Fibroblast of skin of abdomen (primary cell): ENCODE results near the gene CCL27.
A peak's percentile ranks its signal among the peaks of the same experiment; 100 is the strongest.
"Not testable (repeated sequence)": the region's sequence is repeated elsewhere in the genome, so short reads cannot be mapped to it uniquely, and the experiment has no call there.

Source experiments
- DNase-seq: peaks from one replicate; pipeline ENCODE4 v3.0.0-alpha.2; 2013

The CCL27 gene

DNA sequence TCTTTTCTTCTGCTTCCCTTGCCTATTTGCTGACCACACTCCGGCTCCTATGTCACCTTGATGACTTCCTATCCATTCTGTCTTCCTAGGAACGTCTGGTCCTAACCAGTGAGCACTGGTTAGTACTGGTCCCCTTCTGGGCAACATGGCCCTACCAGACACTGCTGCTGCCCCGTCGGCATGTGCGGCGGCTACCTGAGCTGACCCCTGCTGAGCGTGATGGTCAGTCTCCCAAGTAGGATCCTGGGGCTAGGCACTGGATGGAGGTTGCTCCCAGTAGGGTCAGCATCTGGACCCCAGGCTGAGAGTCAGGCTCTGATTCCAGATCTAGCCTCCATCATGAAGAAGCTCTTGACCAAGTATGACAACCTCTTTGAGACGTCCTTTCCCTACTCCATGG is 13.8 kb downstream of the CCL27 start:
- no peak for DNase-seq

DNA sequence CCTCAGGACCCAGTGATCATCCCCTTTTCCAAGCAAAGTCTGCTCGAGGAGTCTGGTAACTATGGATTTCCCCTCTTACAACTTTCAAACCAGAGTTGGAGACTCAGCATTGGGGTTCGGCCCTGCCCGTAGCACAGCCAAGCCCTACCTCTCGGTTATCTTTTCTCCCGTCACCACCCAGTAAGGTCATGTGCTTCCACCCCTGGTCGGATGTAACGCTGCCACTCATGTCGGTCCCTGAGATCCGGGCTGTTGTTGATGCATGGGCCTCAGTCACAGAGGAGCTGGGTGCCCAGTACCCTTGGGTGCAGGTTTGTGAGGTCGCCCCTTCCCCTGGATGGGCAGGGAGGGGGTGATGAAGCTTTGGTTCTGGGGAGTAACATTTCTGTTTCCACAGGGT is 14.8 kb downstream of the CCL27 start:
- DNase-seq, result no peak

DNA sequence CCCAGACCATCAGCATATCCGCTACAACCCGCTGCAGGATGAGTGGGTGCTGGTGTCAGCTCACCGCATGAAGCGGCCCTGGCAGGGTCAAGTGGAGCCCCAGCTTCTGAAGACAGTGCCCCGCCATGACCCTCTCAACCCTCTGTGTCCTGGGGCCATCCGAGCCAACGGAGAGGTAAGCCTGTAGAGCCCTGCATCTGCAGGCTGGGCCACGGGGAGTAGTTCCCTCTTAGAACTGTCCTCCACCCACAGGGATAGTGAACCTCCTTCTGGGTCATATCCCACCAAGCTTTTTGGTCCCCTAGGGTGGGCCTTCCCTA is 15.4 kb downstream of the CCL27 start:
- DNase-seq, result no peak

DNA sequence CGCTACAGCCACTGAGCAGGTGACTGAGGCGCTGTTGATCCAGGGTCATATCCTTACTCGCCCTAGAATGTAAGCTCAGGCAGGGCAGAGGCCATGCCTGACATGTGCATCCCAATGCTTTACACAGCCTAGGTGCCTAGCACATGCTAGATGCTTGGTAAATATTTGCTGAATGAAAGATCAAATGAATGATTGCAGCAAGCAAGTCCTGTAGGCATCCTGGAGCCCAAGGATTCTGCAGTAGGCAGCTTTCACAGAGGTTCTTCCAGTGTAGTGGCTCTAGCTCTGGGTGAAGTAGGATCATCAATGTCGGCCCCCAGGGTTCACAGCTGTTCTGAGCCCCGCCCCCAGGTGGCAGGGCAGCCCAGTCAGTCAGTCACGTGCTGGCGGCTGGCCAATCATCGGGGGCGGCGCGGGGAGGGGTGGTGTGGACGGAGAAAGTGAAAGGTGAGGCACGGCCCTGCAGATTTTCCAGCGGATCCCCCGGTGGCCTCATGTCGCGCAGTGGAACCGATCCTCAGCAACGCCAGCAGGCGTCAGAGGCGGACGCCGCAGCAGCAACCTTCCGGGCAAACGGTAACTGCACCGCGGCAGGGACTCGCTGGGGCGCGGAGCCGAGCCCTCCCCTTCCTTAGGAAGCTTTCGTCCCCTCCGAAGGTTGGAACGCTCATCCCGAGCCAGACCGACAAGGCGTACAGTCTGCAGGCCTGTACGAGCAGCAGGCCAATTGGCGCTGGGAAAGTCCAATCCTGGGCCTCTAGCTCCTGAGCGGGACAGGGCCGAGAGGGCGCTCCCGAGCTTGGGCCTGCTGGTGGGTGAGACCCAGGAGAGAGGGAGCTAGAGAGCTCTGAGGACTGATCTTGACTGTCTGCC is 16.0 kb downstream of the CCL27 start, which contains the start of gene GALT:
Gene GALT, plus strand, starts transcription at position 465 of the 873 bp plus-strand sequence. Its CDS starts 30 bp downstream, at position 495.
- DNase-seq, result peak; percentile 85

DNA sequence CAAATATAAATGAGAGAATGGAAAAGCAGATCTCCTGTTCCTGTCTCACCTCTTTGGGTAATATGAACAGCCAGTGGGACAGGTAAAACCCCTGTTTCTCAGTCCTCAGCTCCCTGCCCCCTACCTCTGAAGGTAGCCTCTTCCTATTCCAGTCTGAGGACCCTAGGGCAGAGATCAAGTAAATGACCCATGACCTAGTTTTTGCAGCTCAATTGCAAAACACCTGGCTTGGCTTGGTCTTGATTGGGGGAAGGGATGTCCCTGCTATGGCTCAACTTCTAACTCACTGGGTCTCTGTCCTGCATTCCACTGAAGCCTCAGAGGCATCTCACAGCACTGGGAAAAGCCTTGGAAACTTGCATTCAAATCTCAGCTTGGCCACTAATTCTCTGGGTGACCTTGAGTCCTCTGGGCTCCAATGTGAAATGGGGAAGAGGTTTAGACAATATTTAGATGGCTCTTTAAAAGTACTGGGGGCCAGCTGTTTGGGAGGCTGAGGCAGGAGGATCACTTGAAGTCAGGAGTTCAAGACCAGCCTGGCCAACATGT is 17.6 kb downstream of the CCL27 start:
- no peak for DNase-seq

DNA sequence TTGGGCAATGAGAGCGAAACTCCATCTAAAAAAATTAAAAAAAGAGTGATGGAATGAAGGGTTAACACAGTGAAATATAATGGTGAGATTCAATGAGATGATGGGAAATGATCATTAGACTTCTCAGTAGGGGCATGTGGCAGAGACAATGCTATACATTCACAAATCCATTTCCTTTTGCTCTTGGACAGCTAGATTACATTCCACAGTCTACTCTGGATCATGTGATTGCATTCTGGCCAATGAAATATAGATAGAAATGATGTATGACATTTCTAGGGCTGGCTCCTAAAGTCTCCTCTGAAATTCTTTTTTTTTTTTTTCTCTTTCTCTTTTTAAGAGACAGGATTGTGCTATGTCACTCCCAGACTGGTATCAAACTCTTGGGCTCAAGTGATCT is 19.8 kb downstream of the CCL27 start:
- DNase-seq, result no peak

DNA sequence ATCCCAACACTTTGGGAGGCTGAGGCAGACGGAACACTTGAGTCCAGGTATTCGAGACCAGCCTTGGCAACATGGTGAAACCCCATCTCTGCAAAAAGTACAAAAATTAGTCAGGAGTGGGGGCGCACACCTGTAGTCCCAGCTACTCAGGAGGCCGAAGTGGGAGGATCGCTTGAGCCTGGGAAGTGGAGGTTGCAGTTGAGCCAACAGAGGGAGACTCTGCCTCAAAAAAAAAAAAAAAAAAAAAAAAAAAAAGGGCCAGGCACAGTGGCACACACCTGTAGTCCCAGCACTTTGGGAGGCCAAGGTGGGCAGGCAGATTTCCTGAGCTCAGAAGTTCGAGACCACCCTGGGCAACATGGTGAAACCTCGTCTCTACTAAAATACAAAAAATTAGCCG is 23.1 kb downstream of the CCL27 start:
- DNase-seq, result not testable (repeated sequence)

DNA sequence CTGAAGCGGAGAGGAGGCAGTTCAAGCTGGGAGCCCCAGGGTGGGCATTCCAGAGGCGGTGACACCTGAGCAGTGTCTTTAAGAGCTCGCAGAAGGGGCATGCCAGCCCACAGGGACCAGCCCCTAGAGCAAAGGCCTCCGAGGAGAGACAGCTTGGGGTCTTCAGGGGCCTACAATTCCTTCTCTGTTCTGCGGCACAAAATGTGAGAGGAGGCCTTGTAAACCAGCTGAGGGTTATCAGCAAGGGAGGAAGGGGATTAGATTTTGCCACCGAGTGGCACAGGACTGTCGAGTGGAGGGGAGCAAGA is 24.4 kb downstream of the CCL27 start:
- DNase-seq, result no peak

DNA sequence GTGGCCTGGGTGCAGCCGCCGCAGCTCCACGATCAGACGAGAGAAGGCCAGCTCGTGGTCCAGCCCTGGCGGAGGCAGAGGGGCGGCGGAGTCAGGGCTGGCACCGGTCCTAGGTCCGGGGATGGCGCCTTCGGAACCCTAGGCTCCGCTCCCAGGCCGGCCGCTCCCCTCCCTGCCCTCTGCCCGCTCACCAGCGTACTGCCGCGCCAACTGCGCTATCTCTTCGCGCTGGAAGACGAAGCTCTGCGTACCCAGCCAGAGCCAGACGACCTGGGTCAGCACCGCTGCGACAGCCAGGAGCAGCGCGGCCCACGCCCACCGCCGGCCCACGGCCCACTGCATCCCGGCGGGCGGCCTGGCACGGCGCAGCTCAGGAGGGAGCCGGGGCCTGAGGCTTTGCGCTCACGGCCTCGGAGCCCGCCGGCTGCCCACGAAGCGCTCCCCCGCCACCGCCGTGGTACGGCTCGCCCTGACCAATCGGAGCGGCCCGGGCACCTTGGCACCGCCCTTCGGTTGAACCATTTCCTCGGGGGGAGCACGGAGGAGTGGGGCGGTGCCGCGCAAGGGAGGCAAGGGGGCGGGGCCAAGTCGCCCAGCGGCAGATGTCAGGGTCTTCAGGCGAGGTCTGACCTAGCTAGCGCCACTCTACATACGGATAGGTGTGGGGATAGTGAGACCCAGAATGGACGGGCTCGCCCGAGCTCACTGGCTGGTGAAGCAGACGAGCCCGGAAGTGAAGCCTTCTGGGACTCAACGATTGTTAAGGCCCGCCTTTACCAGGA is 24.9 kb downstream of the CCL27 start, which contains the start of gene SIGMAR1:
Gene SIGMAR1, minus strand, starts transcription at position 432 of the 782 bp plus-strand sequence. Its CDS starts 90 bp downstream, at position 342.
- peak; percentile 94 for DNase-seq

DNA sequence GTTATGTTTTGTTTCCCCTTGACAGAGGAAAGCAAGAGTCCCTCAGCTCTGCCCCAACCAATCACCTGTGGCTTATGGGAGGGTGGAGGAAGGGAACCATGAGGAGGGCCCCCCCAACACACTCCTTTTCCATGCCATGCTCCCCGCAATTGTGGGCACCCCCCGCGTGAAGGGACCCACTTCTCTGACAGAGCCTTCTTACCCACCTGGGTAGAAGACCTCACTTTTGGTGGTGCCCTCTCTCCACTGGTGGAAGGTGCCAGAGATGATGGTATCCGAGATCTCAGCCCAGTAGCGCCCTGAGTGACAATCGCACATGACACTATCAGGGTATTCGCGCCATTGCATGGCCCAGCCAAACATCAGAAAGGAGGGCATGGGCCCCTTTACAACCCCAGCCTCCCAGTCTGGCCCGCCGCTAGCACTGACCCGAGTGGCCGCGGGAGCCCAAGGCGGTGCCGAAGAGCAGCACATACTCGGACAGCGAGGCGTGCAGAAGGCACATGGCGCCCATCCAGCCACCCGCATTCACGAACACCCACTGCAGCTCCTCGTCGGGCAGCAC is 25.6 kb downstream of the CCL27 start:
- no peak for DNase-seq

DNA sequence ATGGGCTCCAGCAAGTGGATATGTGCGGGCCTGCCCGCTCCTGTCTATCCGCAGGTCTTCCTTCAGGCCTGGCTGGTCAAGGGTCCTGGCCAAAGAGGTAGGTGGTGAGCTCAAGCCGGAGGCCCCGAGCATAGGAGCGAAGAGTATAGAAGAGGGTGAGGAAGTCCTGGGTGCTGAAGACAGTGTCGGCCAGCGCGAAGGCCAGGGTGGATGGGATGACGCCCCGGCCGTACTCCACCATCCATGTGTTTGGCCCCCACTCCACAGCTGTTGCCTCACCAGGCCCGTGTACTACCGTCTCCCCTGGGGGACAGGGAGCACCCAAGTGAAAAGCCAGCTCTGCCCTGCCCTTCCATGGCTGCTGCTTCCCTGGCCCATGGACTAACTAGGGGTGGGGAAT is 26.9 kb downstream of the CCL27 start:
- no peak for DNase-seq

DNA sequence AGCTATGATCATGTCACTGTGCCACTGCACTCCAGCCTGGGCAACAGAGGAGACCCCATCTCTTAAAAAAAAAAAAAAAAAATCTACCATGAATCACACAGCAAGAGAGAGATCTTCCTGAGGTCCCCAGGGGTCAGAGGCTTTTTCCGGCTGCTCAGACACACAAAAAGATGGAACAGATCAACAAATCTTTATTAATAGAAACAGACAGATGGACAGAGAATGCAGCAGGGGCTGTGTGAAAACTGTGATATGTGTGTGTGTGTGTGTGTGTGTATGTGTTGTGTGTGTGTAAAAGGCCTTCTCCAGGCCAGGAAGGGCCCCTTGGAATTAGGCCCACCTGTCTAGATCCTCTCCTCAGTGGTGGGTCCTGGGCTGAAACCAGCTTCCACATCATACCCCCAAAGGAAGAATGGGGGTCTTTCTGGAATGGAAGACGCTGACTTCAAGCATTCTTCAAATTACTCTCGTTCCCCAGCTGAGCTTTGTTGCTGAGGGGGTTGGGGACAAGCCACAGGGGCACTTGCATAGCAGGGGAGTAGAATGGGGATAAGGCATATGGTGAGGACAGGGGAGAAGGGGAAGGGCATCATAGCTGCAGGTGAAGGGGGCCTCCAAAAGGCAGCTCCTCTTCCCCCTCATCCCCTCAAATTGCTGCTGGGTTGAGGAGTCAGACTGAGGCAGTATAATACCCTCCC is 27.8 kb downstream of the CCL27 start:
- no peak for DNase-seq

DNA sequence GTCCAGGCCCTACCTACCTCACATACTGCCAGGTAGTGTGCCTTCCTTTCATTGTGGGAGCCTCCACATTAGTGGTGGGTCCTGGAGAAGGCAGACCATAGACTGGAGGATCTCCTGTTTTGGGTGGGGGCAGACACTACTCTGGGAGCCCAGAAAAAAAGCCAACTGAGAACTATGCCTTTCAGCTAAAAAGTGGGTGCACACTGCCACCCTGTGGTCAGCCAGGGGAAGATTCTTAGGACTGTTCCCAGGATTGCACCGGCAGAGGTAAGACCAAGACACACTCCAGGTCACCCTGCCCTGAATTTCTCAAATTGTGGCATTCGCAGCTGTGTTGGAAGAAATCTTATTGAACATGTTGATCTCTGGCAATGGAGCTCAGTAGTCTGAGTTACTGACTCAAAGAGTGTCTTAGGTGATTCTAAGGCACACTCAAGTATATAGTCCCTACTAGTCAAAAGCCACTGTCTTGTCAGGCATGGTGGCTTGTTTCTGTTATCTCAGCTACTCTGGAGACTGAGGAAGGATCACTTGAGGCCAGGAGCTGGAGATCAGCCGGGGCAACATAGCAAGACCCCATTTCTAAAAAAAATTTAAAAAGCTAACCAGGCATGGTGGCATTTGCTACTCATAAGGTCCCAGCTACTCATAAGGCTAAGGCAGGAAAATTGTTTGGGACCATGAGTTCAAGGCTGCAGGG is 28.5 kb downstream of the CCL27 start:
- DNase-seq, result peak; percentile 52

DNA sequence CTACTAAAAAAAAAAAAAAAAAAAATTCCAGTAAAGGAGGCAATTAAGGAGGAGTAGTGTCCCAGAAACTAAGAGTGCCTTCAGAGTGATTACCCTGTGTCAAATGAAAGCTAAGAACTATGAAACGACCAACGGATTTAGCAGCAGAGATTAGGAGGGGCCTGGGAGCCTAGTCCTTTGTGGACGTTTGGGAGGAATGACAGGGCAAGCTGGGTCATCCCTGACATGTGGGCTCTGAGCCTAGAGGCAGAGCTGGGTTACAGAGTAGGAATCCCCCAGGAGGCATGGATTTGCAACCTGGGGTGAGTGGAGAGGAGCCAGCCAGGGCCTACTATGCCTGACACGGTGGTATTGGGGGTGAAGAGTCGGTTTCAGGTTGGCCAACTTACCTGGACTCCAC is 29.3 kb downstream of the CCL27 start:
- DNase-seq, result no peak

DNA sequence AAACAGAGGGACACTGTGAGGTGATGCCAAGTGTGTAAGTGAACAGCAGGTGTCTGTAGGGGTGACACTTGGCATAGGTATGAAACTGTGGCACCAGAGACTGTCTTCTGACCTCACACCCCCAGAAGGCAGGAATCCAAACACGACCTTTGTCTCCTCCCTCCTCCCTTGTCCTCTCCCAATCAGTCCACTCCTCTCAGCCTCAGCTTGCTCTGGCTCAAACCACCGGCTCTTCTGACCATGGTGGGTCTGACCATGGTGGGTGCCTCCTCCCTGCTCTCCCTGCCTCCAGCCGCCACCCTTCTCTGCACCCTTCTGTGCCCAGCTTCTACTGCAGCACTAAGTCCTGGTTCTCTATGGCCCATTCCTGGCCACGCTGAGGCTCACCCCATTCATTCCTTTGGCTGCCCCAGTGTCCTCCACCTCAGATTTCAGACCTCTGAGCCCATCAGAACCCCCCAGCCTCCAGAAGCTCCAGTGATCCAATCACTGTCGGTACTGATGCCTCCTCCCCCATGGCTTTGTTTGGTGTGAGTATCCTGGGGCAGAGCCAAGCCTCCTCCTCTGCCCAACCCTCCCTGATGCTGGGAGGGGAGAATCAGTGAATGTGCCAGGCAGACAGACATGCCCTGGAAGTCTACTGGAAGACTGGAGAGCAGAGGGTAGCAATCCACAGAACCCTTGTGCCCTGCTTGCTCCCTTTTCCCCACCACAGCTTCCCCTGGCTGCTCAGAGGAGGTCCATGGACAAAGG is 31.9 kb downstream of the CCL27 start:
- DNase-seq, result no peak

DNA sequence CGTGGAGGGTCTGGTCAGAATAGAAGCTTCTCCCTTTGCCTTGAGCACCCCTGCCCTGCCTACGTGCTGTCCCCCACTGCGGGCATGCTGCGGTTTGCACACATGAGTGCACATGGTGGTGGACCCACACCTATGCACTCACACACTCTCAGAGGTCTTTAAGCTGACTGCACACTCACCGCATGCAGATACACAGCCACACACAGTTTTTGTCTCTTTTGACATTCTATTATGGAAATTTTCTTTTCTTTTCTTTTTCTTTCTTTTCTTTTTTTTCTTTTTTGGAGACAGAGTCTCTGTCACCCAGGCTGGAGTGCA is 33.0 kb downstream of the CCL27 start:
- DNase-seq, result no peak

DNA sequence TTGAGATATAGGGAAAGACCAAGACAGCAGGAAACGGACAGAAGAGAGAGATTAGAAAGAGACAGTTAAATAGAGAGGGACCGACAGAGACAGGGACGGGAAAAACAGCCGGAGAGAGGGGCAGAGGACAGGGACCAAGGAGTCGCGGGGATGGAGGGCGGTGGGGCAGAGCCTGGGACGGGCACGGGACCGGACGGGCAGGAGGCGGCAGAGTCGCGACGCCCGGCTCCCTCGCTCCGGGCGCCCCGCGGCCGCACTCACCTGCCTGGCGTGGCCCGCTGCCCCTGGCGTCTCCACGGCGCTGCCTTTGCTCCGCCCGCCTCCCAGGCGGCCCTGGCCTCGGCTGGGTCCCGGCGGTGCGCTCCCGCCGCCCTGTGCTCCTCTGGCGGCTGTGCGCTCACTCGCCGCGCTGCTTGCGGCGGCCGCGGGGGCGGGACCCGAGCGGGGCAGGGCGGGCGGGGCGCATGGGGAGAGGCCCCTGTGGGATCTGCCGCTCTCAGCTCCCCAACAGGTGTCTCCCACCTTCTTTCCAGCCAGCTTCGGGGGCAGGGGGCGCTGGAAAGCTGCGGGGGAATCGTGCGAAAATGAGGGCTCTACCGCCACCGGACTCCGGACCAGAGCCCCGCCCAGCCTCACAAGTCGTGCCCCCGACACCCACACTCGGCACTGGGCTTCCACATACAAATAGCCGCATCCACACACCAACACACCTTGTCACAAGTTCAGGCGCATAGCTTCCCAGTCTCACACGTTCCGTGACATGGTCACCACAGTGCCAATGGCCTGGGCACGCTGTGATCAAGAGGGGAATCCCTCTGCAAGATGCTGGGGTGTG is 33.6 kb downstream of the CCL27 start, which contains the start of gene ARID3C:
Gene ARID3C, minus strand, starts transcription at position 411 of the 835 bp plus-strand sequence. CDS start 1,052 bp downstream, outside the sequence.
- no peak for DNase-seq

DNA sequence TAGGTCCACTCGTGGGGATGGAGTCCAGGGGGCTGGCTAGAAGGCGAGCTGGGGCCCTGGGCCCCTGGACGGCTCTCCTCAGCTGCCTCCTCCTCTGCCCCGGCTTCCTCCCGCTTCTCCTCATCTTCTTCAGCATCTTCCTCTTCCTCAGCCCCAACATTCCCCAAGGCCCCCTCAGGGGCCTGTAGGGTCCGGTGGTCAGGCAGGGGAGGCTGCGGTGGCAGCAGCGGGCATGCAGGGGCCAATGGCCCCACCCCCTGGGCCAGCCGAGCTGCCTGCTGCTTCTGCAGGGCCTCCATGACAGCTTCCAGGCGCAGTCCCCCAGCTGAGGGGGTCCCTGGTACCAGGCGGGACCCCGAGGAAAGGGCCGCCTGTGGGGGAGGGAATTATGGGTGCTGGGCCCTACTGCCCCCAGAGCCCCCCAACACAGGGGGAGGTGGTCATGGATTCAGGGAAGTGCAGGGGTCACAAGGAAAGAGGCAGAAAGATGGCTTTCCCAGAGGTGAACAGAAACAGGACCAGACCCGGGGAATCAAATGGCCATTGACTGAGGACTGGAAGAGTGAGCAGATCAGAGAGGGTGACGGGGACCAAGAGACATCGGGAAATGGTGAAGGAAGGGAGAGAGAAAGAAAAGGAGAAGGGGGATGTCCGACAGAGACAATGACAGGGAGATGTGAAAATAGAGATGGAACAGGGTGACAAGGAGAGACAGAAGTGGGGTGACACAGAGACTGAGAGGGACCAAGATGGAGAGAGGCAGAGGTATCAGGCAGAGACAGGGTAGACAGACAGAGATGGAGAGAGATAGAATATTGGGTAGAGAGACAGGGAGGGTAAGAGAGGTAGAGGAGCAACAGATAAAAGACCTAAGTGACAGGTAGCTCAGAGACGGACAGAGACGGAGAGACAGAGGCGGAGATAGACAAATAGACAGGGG is 34.5 kb downstream of the CCL27 start:
- DNase-seq, result no peak

DNA sequence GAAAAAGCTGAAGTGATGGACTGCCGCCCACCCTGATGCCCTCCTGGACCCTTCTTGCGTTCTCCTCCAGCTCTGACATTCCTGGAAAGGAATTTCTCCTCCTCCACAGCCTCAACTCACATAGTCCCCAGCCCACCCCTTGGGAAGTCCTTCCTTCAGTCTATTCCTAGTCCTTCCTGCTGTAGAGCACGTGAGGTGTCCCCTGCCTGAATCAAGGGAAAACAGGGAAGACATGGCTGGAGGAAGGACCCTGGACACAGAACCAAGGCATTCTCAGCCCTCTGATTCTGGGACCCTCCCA is 37.3 kb downstream of the CCL27 start:
- no peak for DNase-seq
